IMR-90 (cell line): ENCODE measurements around the gene PTPN5. TPM values are rescaled to one million over a fixed set of nuclear protein-coding genes. Genes with fewer than 3 reads are reported as not detected.

Experiments
- ATAC-seq: fragments of 200-7000 bp; cut with Tn5 transposase; 2 replicates; pipeline ENCODE4 v1.9.1; 2020; ENCODE audit warnings: low read depth, mild to moderate bottlenecking, moderate library complexity
- BruUV-seq: library from RNA; stranded (reverse); fragments of 400-500 nt; replicated peaks from 2 replicates; lab custom pipeline; 2021; lab: Mats Ljungman, UMichigan
- CTCF ChIA-PET: fragments of 300-600 bp; formaldehyde crosslinking; extraction: SDS; loops from one replicate; lab custom pipeline; 2021; ENCODE audit warnings: antibody characterized with exemption; lab: Yijun Ruan, JAX
- POLR2A ChIA-PET: fragments of 300-600 bp; sonication (Branson Sonifier 250); formaldehyde crosslinking; loops from one replicate; lab custom pipeline; 2022; ENCODE audit warnings: antibody characterized with exemption; ENCODE audit not compliant: unreplicated experiment; lab: Charles Lee
- DNase-seq: peaks from one replicate; pipeline ENCODE4 v3.0.0; 2013
- H2AFZ ChIP-seq: replicated peaks from 2 replicates; pipeline ENCODE3; 2013; ENCODE audit warnings: low read length, mild to moderate bottlenecking; ENCODE audit not compliant: poor library complexity
- H2AK5ac ChIP-seq: 2 replicates; pipeline ENCODE4 v1.6.1; 2013; ENCODE audit warnings: low read depth, low read length, inconsistent platforms
- H2AK9ac ChIP-seq: replicated peaks from 2 replicates; pipeline ENCODE3; 2013; ENCODE audit warnings: mild to moderate bottlenecking, low read depth, low read length, moderate library complexity; ENCODE audit not compliant: poor library complexity
- H2BK120ac ChIP-seq: 2 replicates; pipeline ENCODE4 v1.6.1; 2013; ENCODE audit warnings: low read depth, low read length, inconsistent platforms
- H2BK15ac ChIP-seq: 3 replicates; pipeline ENCODE4 v1.6.1; 2013; ENCODE audit warnings: low read depth, low read length, inconsistent platforms
- H2BK20ac ChIP-seq: 2 replicates; pipeline ENCODE4 v1.6.1; 2013; ENCODE audit warnings: low read depth, mild to moderate bottlenecking, inconsistent platforms, low read length, moderate library complexity
- H2BK5ac ChIP-seq: 2 replicates; pipeline ENCODE4 v1.6.1; 2013; ENCODE audit warnings: mild to moderate bottlenecking, low read depth, low read length, inconsistent platforms; ENCODE audit not compliant: poor library complexity, severe bottlenecking
- H3K14ac ChIP-seq: replicated peaks from 2 replicates; pipeline ENCODE4 v1.6.1; 2013; ENCODE audit warnings: low read depth, low read length, inconsistent platforms
- H3K18ac ChIP-seq: 2 replicates; pipeline ENCODE4 v1.6.1; 2013; ENCODE audit warnings: low read depth, low read length, control low read depth
- H3K23ac ChIP-seq: 2 replicates; pipeline ENCODE4 v1.6.1; 2013; ENCODE audit warnings: low read depth, low read length, inconsistent platforms
- H3K27ac ChIP-seq: 2 replicates; pipeline ENCODE4 v1.5.1; 2013; ENCODE audit warnings: mild to moderate bottlenecking, control low read depth, low read length; ENCODE audit not compliant: insufficient read depth
- H3K27me3 ChIP-seq: 2 replicates; pipeline ENCODE4 v1.6.1; 2013; ENCODE audit warnings: low read length; ENCODE audit not compliant: control insufficient read depth, insufficient read depth
- H3K36me3 ChIP-seq: 2 replicates; pipeline ENCODE4 v1.6.1; 2013; ENCODE audit warnings: low read length, mixed read lengths; ENCODE audit not compliant: control insufficient read depth, insufficient read depth
- H3K4ac ChIP-seq: 2 replicates; pipeline ENCODE4 v1.6.1; 2013; ENCODE audit warnings: low read depth, low read length, inconsistent platforms
- H3K4me1 ChIP-seq: 2 replicates; pipeline ENCODE4 v1.6.1; 2013; ENCODE audit warnings: low read length, mixed read lengths; ENCODE audit not compliant: control insufficient read depth, insufficient read depth
- H3K4me2 ChIP-seq: 2 replicates; pipeline ENCODE4 v1.6.1; 2013; ENCODE audit warnings: low read depth, mild to moderate bottlenecking, control low read depth, low read length, moderate library complexity
- H3K4me3 ChIP-seq: 2 replicates; pipeline ENCODE4 v1.5.1; 2013; ENCODE audit warnings: low read depth, mild to moderate bottlenecking, control low read depth, low read length, moderate library complexity; ENCODE audit not compliant: insufficient read depth
- H3K56ac ChIP-seq: 2 replicates; pipeline ENCODE4 v1.6.1; 2013; ENCODE audit warnings: low read length, inconsistent platforms; ENCODE audit not compliant: insufficient read depth; ENCODE audit errors: extremely low read depth
- H3K79me1 ChIP-seq, 2 experiments: 2 replicates each; pipeline ENCODE4 v1.6.1; 2013; ENCODE audit warnings: low read length in 2 of 2, inconsistent platforms in 1 of 2, low read depth in 1 of 2
- H3K9ac ChIP-seq: 2 replicates; pipeline ENCODE4 v1.6.1; 2013; ENCODE audit warnings: low read depth, low read length, control low read depth
- H3K9me1 ChIP-seq: 2 replicates; pipeline ENCODE4 v1.6.1; 2013; ENCODE audit warnings: low read length, inconsistent platforms; ENCODE audit not compliant: insufficient read depth
- H3K9me3 ChIP-seq: 2 replicates; pipeline ENCODE4 v1.6.1; 2013; ENCODE audit warnings: low read length; ENCODE audit not compliant: control insufficient read depth, insufficient read depth
- H4K20me1 ChIP-seq: 2 replicates; pipeline ENCODE4 v1.6.1; 2013; ENCODE audit warnings: low read length, inconsistent platforms; ENCODE audit not compliant: insufficient read depth
- H4K5ac ChIP-seq: 2 replicates; pipeline ENCODE4 v1.6.1; 2013; ENCODE audit warnings: mild to moderate bottlenecking, low read depth, low read length, control low read depth
- H4K8ac ChIP-seq, 2 experiments: 2 replicates each; pipeline ENCODE4 v1.6.1; 2013; ENCODE audit warnings: low read depth in 2 of 2, low read length in 2 of 2, control low read depth in 1 of 2, inconsistent platforms in 1 of 2
- H4K91ac ChIP-seq: 2 replicates; pipeline ENCODE4 v1.6.1; 2013; ENCODE audit warnings: low read depth, low read length, inconsistent platforms; ENCODE audit not compliant: insufficient read depth
- BHLHE40 ChIP-seq: fragments of 150-350 bp; IDR thresholded peaks from 2 replicates; pipeline ENCODE4 v1.6.1; 2016; ENCODE audit warnings: mild to moderate bottlenecking, low read depth, low read length
- CEBPB ChIP-seq: IDR thresholded peaks from 2 replicates; pipeline ENCODE4 v1.6.1; 2012; ENCODE audit warnings: low read depth, low read length, improper control_type of control experiment
- CHD1 ChIP-seq: IDR thresholded peaks from 2 replicates; pipeline ENCODE4 v1.6.1; 2012; ENCODE audit warnings: low read depth, low read length, improper control_type of control experiment
- FOS ChIP-seq: fragments of 150-350 bp; IDR thresholded peaks from 2 replicates; pipeline ENCODE4 v1.6.1; 2016; ENCODE audit warnings: low read depth, low read length
- MAFK ChIP-seq: IDR thresholded peaks from 2 replicates; pipeline ENCODE4 v1.6.1; 2012; ENCODE audit warnings: low read depth, low read length, improper control_type of control experiment
- MAZ ChIP-seq: IDR thresholded peaks from 2 replicates; pipeline ENCODE4 v1.6.1; 2012; ENCODE audit warnings: low read depth, mild to moderate bottlenecking, low read length, improper control_type of control experiment, moderate library complexity, borderline replicate concordance
- MXI1 ChIP-seq: IDR thresholded peaks from 2 replicates; pipeline ENCODE4 v1.6.1; 2012; ENCODE audit warnings: low read depth, mild to moderate bottlenecking, low read length, moderate library complexity, borderline replicate concordance
- NFE2L2 ChIP-seq: fragments of 150-350 bp; IDR thresholded peaks from 2 replicates; pipeline ENCODE4 v1.6.1; 2016; ENCODE audit warnings: low read depth, mild to moderate bottlenecking, low read length
- POLR2A ChIP-seq: IDR thresholded peaks from 2 replicates; pipeline ENCODE4 v1.6.1; 2012; ENCODE audit warnings: mild to moderate bottlenecking, low read depth, low read length
- RAD21 ChIP-seq: IDR thresholded peaks from 2 replicates; pipeline ENCODE4 v1.6.1; 2012; ENCODE audit warnings: low read length, improper control_type of control experiment
- RCOR1 ChIP-seq: IDR thresholded peaks from 2 replicates; pipeline ENCODE4 v1.6.1; 2012; ENCODE audit warnings: mild to moderate bottlenecking, low read length, improper control_type of control experiment; ENCODE audit not compliant: insufficient replicate concordance
- RFX5 ChIP-seq: IDR thresholded peaks from 2 replicates; pipeline ENCODE4 v1.8.0; 2012; ENCODE audit warnings: low read depth, mild to moderate bottlenecking, low read length, moderate library complexity
- SMC3 ChIP-seq: fragments of 150-350 bp; IDR thresholded peaks from 2 replicates; pipeline ENCODE4 v1.6.1; 2016; ENCODE audit warnings: low read depth, mild to moderate bottlenecking, antibody characterized with exemption, low read length, moderate library complexity
- WGBS, 2 experiments: methylation state at CpG; one replicate each; pipeline versions ENCODE4 v1.1.5 to v1.1.7; 2013; ENCODE audit warnings: missing lambda C conversion rate in 2 of 2; ENCODE audit not compliant: insufficient read length in 1 of 2; ENCODE audit errors: extremely low coverage in 2 of 2; 5-methylcytosine and 5-hydroxymethylcytosine counted together
- dilution Hi-C: fragments of 300-500 bp; cut with HindIII; formaldehyde crosslinking; loops from one replicate; pipeline ENCODE4 v1.14.3; 2018; ENCODE audit warnings: low sequenced_read_pairs; ENCODE audit not compliant: unreplicated experiment
- in situ Hi-C: fragments of 300-500 bp; cut with MboI; formaldehyde crosslinking; loops from 3 replicates; pipeline ENCODE4 v1.14.3; 2019; ENCODE audit warnings: low sequenced_read_pairs, inconsistent platforms, mixed read lengths
- intact Hi-C: fragments of 100-400 bp; cut with micrococcal nuclease; formaldehyde crosslinking; loops from 2 replicates; pipeline ENCODE4 v1.10.0; 2022
- polyA plus RNA-seq, 3 experiments: library from polyadenylated mRNA; depleted of rRNA; stranded (reverse); fragments of >200 nt; gene quantifications; 2 replicates each; pipeline ENCODE4 v1.2.3, GENCODE V29; 2012; ENCODE audit warnings: low replicate concordance in 1 of 3
- total RNA-seq: library from RNA; depleted of rRNA; stranded (reverse); fragments of >200 nt; gene quantifications from 2 replicates; pipeline ENCODE4 v1.2.3, GENCODE V29; 2012
- TF ChIP-seq, protein P1 (sequence below): conservative IDR thresholded peaks from 2 replicates; pipeline ENCODE4 v1.5.1; 2012; ENCODE audit warnings: mild to moderate bottlenecking, low read depth, low read length, improper control_type of control experiment
- TF ChIP-seq, protein P2 (sequence below): fragments of 150-350 bp; IDR thresholded peaks from 2 replicates; pipeline ENCODE4 v1.6.1; 2017; ENCODE audit warnings: mild to moderate bottlenecking, antibody characterized with exemption, low read length, low read depth
- TF ChIP-seq, protein P3 (sequence below): fragments of 150-350 bp; IDR thresholded peaks from 2 replicates; pipeline ENCODE4 v1.6.1; 2016; ENCODE audit warnings: low read depth, mild to moderate bottlenecking, low read length, moderate library complexity, borderline replicate concordance

PTPN5 gene
- total and polyA plus RNA-seq, 2 of the 4 experiments (the other 2 are of a cell fraction) = not detected

DNA sequence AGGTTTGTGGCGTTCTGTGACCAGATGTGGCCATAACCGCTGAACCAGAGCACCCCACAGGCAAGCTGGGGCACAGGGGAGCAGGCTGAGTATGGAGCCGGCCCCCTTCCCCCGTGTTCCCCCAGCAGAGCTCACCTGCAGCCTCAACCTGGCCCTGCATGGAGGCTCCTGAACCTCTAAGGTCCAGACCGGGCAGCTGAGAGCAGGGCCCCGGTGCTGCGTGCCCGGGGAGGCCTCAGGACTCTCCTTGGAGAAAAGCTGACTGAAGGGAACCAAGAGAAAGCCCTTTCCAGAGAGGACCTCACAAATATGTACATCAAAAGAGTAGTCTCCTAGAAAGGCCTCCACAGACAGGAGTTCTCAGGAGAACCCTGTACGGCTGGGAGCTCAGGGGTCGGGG is 48.2 kb downstream of the PTPN5 start:
- Histone ChIP-seq H2BK20ac (no peak overlapping the region), H3K4me3 (no peak overlapping the region), H4K5ac (no peak overlapping the region), H3K27me3 (peaks cover 4% of the 10 kb centered on the region; the same call in 1 of the 2 replicates), H3K56ac (no peak overlapping the region), H3K14ac (no peak overlapping the region), H2BK15ac (no peak overlapping the region), H3K9me1 (no peaks in the 10 kb centered on the region), H4K91ac (no peak overlapping the region), H3K27ac (no peak overlapping the region), H2BK5ac (no peak overlapping the region), H3K4ac (no peak overlapping the region), H3K9me3 (no peaks in the 10 kb centered on the region), H3K36me3 (no peaks in the 10 kb centered on the region), H3K4me1 (no peaks in the 10 kb centered on the region), H2AK9ac (no peak overlapping the region), H4K8ac (no peak overlapping the region), H3K79me1 (no peaks in the 10 kb centered on the region), H3K9ac (no peak overlapping the region), H2AFZ (no peak overlapping the region), H3K18ac (no peak overlapping the region), H3K23ac (no peak overlapping the region), H2BK120ac (no peak overlapping the region), H2AK5ac (no peak overlapping the region), H3K4me2 (no peak overlapping the region), H4K20me1 (no peaks in the 10 kb centered on the region)
- BruUV-seq = no TSS peak
- DNase-seq = no peak
- ChIA-PET CTCF (no interaction called here), POLR2A (no interaction called here)
- WGBS, 2 experiments = 40% methylated on average over 2 of the region's 10 CpGs; no CpG with 5 or more reads in 1 of the 2 experiments
- intact Hi-C loops (no loop called here), in situ Hi-C loops (loop anchor here (25.0 kb wide), 1 partner anchor 206 kb away; the partner anchor contains the start of gene TSG101), dilution Hi-C loops (no loop called here)
- TF ChIP-seq BHLHE40 (no peak), RFX5 (no peak), MXI1 (no peak), MAFK (no peak), POLR2A (no peak), SMC3 (no peak), NFE2L2 (no peak), RCOR1 (no peak), RAD21 (no peak), MAZ (no peak), FOS (no peak), CEBPB (no peak), CHD1 (no peak)
- TF ChIP-seq, protein P1, sequence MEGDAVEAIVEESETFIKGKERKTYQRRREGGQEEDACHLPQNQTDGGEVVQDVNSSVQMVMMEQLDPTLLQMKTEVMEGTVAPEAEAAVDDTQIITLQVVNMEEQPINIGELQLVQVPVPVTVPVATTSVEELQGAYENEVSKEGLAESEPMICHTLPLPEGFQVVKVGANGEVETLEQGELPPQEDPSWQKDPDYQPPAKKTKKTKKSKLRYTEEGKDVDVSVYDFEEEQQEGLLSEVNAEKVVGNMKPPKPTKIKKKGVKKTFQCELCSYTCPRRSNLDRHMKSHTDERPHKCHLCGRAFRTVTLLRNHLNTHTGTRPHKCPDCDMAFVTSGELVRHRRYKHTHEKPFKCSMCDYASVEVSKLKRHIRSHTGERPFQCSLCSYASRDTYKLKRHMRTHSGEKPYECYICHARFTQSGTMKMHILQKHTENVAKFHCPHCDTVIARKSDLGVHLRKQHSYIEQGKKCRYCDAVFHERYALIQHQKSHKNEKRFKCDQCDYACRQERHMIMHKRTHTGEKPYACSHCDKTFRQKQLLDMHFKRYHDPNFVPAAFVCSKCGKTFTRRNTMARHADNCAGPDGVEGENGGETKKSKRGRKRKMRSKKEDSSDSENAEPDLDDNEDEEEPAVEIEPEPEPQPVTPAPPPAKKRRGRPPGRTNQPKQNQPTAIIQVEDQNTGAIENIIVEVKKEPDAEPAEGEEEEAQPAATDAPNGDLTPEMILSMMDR = no peak
- TF ChIP-seq, protein P2, sequence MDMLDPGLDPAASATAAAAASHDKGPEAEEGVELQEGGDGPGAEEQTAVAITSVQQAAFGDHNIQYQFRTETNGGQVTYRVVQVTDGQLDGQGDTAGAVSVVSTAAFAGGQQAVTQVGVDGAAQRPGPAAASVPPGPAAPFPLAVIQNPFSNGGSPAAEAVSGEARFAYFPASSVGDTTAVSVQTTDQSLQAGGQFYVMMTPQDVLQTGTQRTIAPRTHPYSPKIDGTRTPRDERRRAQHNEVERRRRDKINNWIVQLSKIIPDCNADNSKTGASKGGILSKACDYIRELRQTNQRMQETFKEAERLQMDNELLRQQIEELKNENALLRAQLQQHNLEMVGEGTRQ = no peak
- TF ChIP-seq, protein P3, sequence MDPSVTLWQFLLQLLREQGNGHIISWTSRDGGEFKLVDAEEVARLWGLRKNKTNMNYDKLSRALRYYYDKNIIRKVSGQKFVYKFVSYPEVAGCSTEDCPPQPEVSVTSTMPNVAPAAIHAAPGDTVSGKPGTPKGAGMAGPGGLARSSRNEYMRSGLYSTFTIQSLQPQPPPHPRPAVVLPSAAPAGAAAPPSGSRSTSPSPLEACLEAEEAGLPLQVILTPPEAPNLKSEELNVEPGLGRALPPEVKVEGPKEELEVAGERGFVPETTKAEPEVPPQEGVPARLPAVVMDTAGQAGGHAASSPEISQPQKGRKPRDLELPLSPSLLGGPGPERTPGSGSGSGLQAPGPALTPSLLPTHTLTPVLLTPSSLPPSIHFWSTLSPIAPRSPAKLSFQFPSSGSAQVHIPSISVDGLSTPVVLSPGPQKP = no peak
- ATAC-seq = no peak
